Coronary artery (tissue), 2 donors: ENCODE measurements around the gene ASB9.
"Not testable (repeated sequence)": the region's sequence is repeated elsewhere in the genome, so short reads cannot be mapped to it uniquely, and the experiment has no call there.

Experiments
- DNase-seq: peaks from one replicate; pipeline ENCODE4 v3.0.0-alpha.2; 2017; ENCODE audit warnings: low spot score
- H3K27ac ChIP-seq, 2 donors: fragments of 200-600 bp; sonication (generic); one replicate each; pipeline ENCODE4 v1.5.1; 2016 to 2019
- H3K4me3 ChIP-seq: fragments of 200-600 bp; sonication (generic); 2 replicates; pipeline ENCODE4 v1.5.1; 2016; ENCODE audit warnings: mild to moderate bottlenecking, moderate library complexity
- CTCF ChIP-seq: fragments of 200-600 bp; sonication (generic); IDR thresholded peaks from one replicate; pipeline ENCODE4 v1.5.1; 2019; ENCODE audit warnings: antibody characterized with exemption

ASB9 gene

GRCh38 chrX:15274946-15275345, 5.1 kb upstream of the ASB9 start:
- Histone ChIP-seq H3K27ac (no peak overlapping the region), H3K4me3 (no peak overlapping the region)
- TF ChIP-seq CTCF: no peak
- no peak for DNase-seq

GRCh38 chrX:15273275-15273674, 3.4 kb upstream of the ASB9 start:
- H3K27ac ChIP-seq, H3K4me3 ChIP-seq, DNase-seq: not testable (repeated sequence)

- no peak for DNase-seq
- H3K27ac ChIP-seq: no peak overlapping the region
- no peak for TF ChIP-seq CTCF
- no peak overlapping the region for H3K4me3 ChIP-seq
Observed at GRCh38 chrX:15271757-15272156, 1.9 kb upstream of the ASB9 start.

- TF ChIP-seq CTCF: no peak
- Histone ChIP-seq H3K4me3 (no peak overlapping the region), H3K27ac (no peak overlapping the region)
- no peak for DNase-seq
Observed at GRCh38 chrX:15269120-15269519, 763 bp downstream of the ASB9 start.

GRCh38 chrX:15254852-15255251, 15.0 kb downstream of the ASB9 start:
- no peak for DNase-seq
- no peak overlapping the region for H3K27ac ChIP-seq

GRCh38 chrX:15245896-15246295, 24.0 kb downstream of the ASB9 start:
- no peak for DNase-seq
- TF ChIP-seq CTCF: no peak
- H3K27ac ChIP-seq: no peak overlapping the region
- no peak overlapping the region for H3K4me3 ChIP-seq

More at GRCh38 chrX:15254852-15255251, 15.0 kb downstream of the ASB9 start:
- TF ChIP-seq CTCF: no peak
- no peak overlapping the region for H3K4me3 ChIP-seq

GRCh38 chrX:15244421-15244820, 25.5 kb downstream of the ASB9 start:
- no peak overlapping the region for H3K4me3 ChIP-seq
- DNase-seq: no peak
- no peak for TF ChIP-seq CTCF
- H3K27ac ChIP-seq: no peak overlapping the region
